Esophagus squamous epithelium (tissue), 5 donors: ENCODE results near the gene VCL. TPM values are rescaled to one million over a fixed set of nuclear protein-coding genes. Genes with fewer than 3 reads are reported as not detected.
A peak's percentile ranks its signal among the peaks of the same experiment; 100 is the strongest.

ENCODE experiments used
- DNase-seq: peaks from one replicate; lab custom pipeline; 2025; lab: John Stamatoyannopoulos, UW
- H3K27ac ChIP-seq, 4 donors: fragments of 200-600 bp; sonication (generic); one replicate each; pipeline ENCODE4 v1.5.1; 2016 to 2019; ENCODE audit warnings: mild to moderate bottlenecking in 1 of 4
- H3K27me3 ChIP-seq, 4 donors: fragments of 200-600 bp; sonication (generic); 1 replicate in 3 of 4; 2 replicates in 1 of 4; pipeline versions ENCODE4 v1.5.1 to v1.6.0; 2017 to 2021; ENCODE audit warnings: antibody characterized with exemption in 1 of 4
- H3K36me3 ChIP-seq, 3 donors: fragments of 200-600 bp; sonication (generic); one replicate each; pipeline ENCODE4 v1.5.1; 2016 to 2019
- H3K4me1 ChIP-seq, 3 donors: fragments of 200-600 bp; sonication (generic); one replicate each; pipeline ENCODE4 v1.5.1; 2017 to 2019
- H3K4me3 ChIP-seq, 4 donors: fragments of 200-600 bp; sonication (generic); 1 replicate in 3 of 4; 2 replicates in 1 of 4; pipeline ENCODE4 v1.5.1; 2016 to 2019; ENCODE audit warnings: mild to moderate bottlenecking in 2 of 4, moderate library complexity in 1 of 4
- H3K9me3 ChIP-seq, 3 donors: fragments of 200-600 bp; sonication (generic); one replicate each; pipeline ENCODE4 v1.5.1; 2016 to 2019
- CTCF ChIP-seq, 6 experiments: fragments of 450-650 bp in 4 of 6; fragments of 200-600 bp in 2 of 6; sonication (generic) in 2 of 6; IDR thresholded peaks; one replicate each; pipeline ENCODE4 v1.5.1; 2016 to 2019; ENCODE audit warnings: antibody characterized with exemption in 6 of 6, mild to moderate bottlenecking in 4 of 6, moderate library complexity in 4 of 6
- POLR2A ChIP-seq, 4 donors: fragments of 450-650 bp; IDR thresholded peaks; one replicate each; pipeline ENCODE4 v1.6.1; 2017; ENCODE audit warnings: antibody characterized with exemption in 4 of 4, mild to moderate bottlenecking in 4 of 4, moderate library complexity in 3 of 4
- WGBS, 2 donors: methylation state at CpG; one replicate each; pipeline ENCODE4 v1.1.5; 2018; 5-methylcytosine and 5-hydroxymethylcytosine counted together
- intact Hi-C: fragments of 100-400 bp; cut with DNase I; formaldehyde crosslinking; loops from one replicate; pipeline ENCODE4 v1.15.0; 2022
- total RNA-seq, 4 donors: library from RNA; depleted of rRNA; stranded (reverse); fragments of >200 nt; gene quantifications; one replicate each; pipeline ENCODE4 v1.1.0, GENCODE V29; 2016
- donor health status: DM: yes; HTN: yes; CAD: no.

The VCL gene
- total RNA-seq, 4 donors from 2014 or later: 64.8 to 143 (median 75.0) TPM

- H3K4me1 ChIP-seq: peaks cover 0 to 18% (median 0%) of the 10 kb centered on the region in 3 donors
- 47 to 50% methylated on average over 2 of the region's 2 CpGs for whole genome bisulfite sequencing, 2 donors
- no peak overlapping the region for H3K4me3 ChIP-seq
- H3K27ac ChIP-seq: no peak overlapping the region
- H3K27me3 ChIP-seq: no peaks in the 10 kb centered on the region
- H3K36me3 ChIP-seq: peaks cover 0 to 49% (median 3%) of the 10 kb centered on the region in 3 donors
- intact Hi-C loops: loop anchor here (10.0 kb wide), 1 partner anchor 115 kb away; no protein-coding TSS in a partner anchor
- TF ChIP-seq POLR2A (IDR thresholded peaks at IDR 0.05): no peak
- TF ChIP-seq CTCF (IDR thresholded peaks at IDR 0.05): no peak
- H3K9me3 ChIP-seq: no peaks in the 10 kb centered on the region
- no peak for DNase-seq
Observed at GRCh38 chr10:74079936-74080590, 82.1 kb downstream of the VCL start.

GRCh38 chr10:74081192-74081803 is 83.4 kb downstream of the VCL start:
- Histone ChIP-seq H3K36me3 (peaks cover 0 to 47% (median 3%) of the 10 kb centered on the region in 3 donors), H3K9me3 (no peaks in the 10 kb centered on the region), H3K27ac (peak overlapping the region in 1 of 4 donors; percentile 24), H3K4me1 (peaks cover 0 to 27% (median 0%) of the 10 kb centered on the region in 3 donors), H3K4me3 (no peak overlapping the region), H3K27me3 (no peaks in the 10 kb centered on the region)
- intact Hi-C loops: no loop called here
- TF ChIP-seq CTCF (IDR thresholded peaks at IDR 0.05) (peak; percentile 33 to 80 (median 64)), POLR2A (IDR thresholded peaks at IDR 0.05) (no peak)
- no peak for DNase-seq
- 53 to 56% methylated on average over 4 of the region's 4 CpGs for WGBS, 2 donors

GRCh38 chr10:74081941-74082718 is 84.2 kb downstream of the VCL start:
- no peak for DNase-seq
- peaks cover 0 to 44% (median 3%) of the 10 kb centered on the region in 3 donors for H3K36me3 ChIP-seq
- H3K4me3 ChIP-seq: no peak overlapping the region
- no peaks in the 10 kb centered on the region for H3K9me3 ChIP-seq
- TF ChIP-seq CTCF (IDR thresholded peaks at IDR 0.05) (no peak), POLR2A (IDR thresholded peaks at IDR 0.05) (no peak)
- H3K27me3 ChIP-seq: no peaks in the 10 kb centered on the region
- 68 to 73% methylated on average over 5 of the region's 5 CpGs for WGBS, 2 donors
- intact Hi-C loops: no loop called here
- no peak overlapping the region for H3K27ac ChIP-seq
- H3K4me1 ChIP-seq: peaks cover 0 to 27% (median 0%) of the 10 kb centered on the region in 3 donors

- H3K4me3 ChIP-seq: no peak overlapping the region
- peaks cover 0 to 47% (median 3%) of the 10 kb centered on the region in 3 donors for H3K36me3 ChIP-seq
- no peak overlapping the region for H3K27ac ChIP-seq
- DNase-seq: no peak
- H3K4me1 ChIP-seq: peaks cover 0 to 27% (median 0%) of the 10 kb centered on the region in 3 donors
- H3K27me3 ChIP-seq: no peaks in the 10 kb centered on the region
- no peaks in the 10 kb centered on the region for H3K9me3 ChIP-seq
- no peak for TF ChIP-seq CTCF (IDR thresholded peaks at IDR 0.05)
- no peak for TF ChIP-seq POLR2A (IDR thresholded peaks at IDR 0.05)
- intact Hi-C loops: no loop called here
- WGBS, 2 donors: 83 to 84% methylated on average over 2 of the region's 2 CpGs
Observed at GRCh38 chr10:74083304-74083703, 85.4 kb downstream of the VCL start.
